HCT116 (cell line): ENCODE results near the gene NCOR1. TPM values are rescaled to one million over a fixed set of nuclear protein-coding genes. Genes with fewer than 3 reads are reported as not detected.

ENCODE experiments used
- ATAC-seq: fragments of 200-7000 bp; cut with Tn5 transposase; 2 replicates; pipeline ENCODE4 v1.9.1; 2020; ENCODE audit warnings: mild to moderate bottlenecking, moderate library complexity
- BruUV-seq: library from RNA; stranded (reverse); fragments of 400-500 nt; replicated peaks from 2 replicates; lab custom pipeline; 2021; lab: Mats Ljungman, UMichigan
- CTCF ChIA-PET: fragments of 300-600 bp; sonication (Branson Sonifier 250); formaldehyde crosslinking; loops from one replicate; lab custom pipeline; 2021; ENCODE audit warnings: antibody characterized with exemption; lab: Charles Lee
- POLR2A ChIA-PET: fragments of 300-600, 350-600 bp; sonication (Branson Sonifier 250); formaldehyde crosslinking; loops from one replicate; lab custom pipeline; 2021; ENCODE audit warnings: antibody characterized with exemption; lab: Charles Lee
- RAD21 ChIA-PET, 2 experiments: fragments of 300-600 bp; sonication (Branson Sonifier 250); formaldehyde crosslinking; loops; one replicate each; lab custom pipeline; 2023; ENCODE audit warnings: low total read pairs in 2 of 2; ENCODE audit not compliant: uncharacterized antibody in 2 of 2, unreplicated experiment in 2 of 2, low non-redundant PET in 1 of 2; lab: Charles Lee
- DNase-seq: peaks from one replicate; pipeline ENCODE4 v3.0.0-alpha.2; 2010; ENCODE audit warnings: low read depth, low spot score
- H2AFZ ChIP-seq: fragments of 200-600 bp; shearing (Covaris generic), sonication (generic); 2 replicates; pipeline ENCODE4 v1.6.1; 2017; ENCODE audit warnings: low read depth, mixed run types, mixed read lengths, antibody characterized with exemption, low read length; ENCODE audit not compliant: poor library complexity, severe bottlenecking
- H3K27ac ChIP-seq: 2 replicates; pipeline ENCODE4 v1.5.1; 2012; ENCODE audit warnings: low read depth, low read length
- H3K27me3 ChIP-seq: fragments of 200-600 bp; sonication (generic); 2 replicates; pipeline ENCODE4 v1.6.1; 2016; ENCODE audit warnings: mixed run types, low read length, mixed read lengths; ENCODE audit not compliant: insufficient read depth
- H3K36me3 ChIP-seq, 2 experiments: fragments of 200-500 bp in 1 of 2; fragments of 200-600 bp in 1 of 2; sonication (Bioruptor generic) in 1 of 2; sonication (generic) in 1 of 2; 2 replicates each; pipeline versions ENCODE4 v1.5.1 to v1.6.1; 2014 to 2016; ENCODE audit warnings: low read length in 2 of 2, inconsistent platforms in 1 of 2, mixed read lengths in 1 of 2, mixed run types in 1 of 2; ENCODE audit not compliant: insufficient read depth in 2 of 2, control insufficient read depth in 1 of 2
- H3K4me1 ChIP-seq, 2 experiments: fragments of 200-600 bp in 1 of 2; sonication (generic) in 1 of 2; 2 replicates each; pipeline versions ENCODE4 v1.5.1 to v1.6.1; 2012 to 2017; ENCODE audit warnings: low read length in 2 of 2, inconsistent platforms in 1 of 2, mild to moderate bottlenecking in 1 of 2, mixed read lengths in 1 of 2, mixed run types in 1 of 2, moderate library complexity in 1 of 2; ENCODE audit not compliant: insufficient read depth in 2 of 2, control insufficient read depth in 1 of 2
- H3K4me2 ChIP-seq: fragments of 200-600 bp; sonication (generic); 2 replicates; pipeline ENCODE4 v1.6.1; 2017; ENCODE audit warnings: mixed run types, low read length, mixed read lengths
- H3K4me3 ChIP-seq, 2 experiments: fragments of 200-600 bp in 1 of 2; sonication (generic) in 1 of 2; replicated peaks in 1 of 2; 2 replicates each; pipeline ENCODE4 v1.5.1; 2011 to 2016; ENCODE audit warnings: low read length in 2 of 2, control low read depth in 1 of 2, low read depth in 1 of 2, mild to moderate bottlenecking in 1 of 2, mixed read lengths in 1 of 2, mixed run types in 1 of 2
- H3K79me2 ChIP-seq: fragments of 200-600 bp; sonication (generic); 2 replicates; pipeline ENCODE4 v1.6.1; 2017; ENCODE audit warnings: mild to moderate bottlenecking, mixed run types, low read length, moderate library complexity, mixed read lengths; ENCODE audit not compliant: insufficient read depth
- H3K9ac ChIP-seq: fragments of 200-600 bp; sonication (generic); 2 replicates; pipeline ENCODE4 v1.6.1; 2016; ENCODE audit warnings: low read length, mixed read lengths
- H3K9me2 ChIP-seq: fragments of 200-600 bp; sonication (generic), shearing (Covaris generic); 2 replicates; pipeline ENCODE4 v1.6.1; 2017; ENCODE audit warnings: mixed run types, mild to moderate bottlenecking, moderate library complexity; ENCODE audit not compliant: insufficient read depth
- H3K9me3 ChIP-seq, 2 experiments: fragments of 200-500 bp in 1 of 2; fragments of 200-600 bp in 1 of 2; sonication (Bioruptor generic) in 1 of 2; sonication (generic) in 1 of 2; 2 replicates each; pipeline ENCODE4 v1.6.1; 2014 to 2017; ENCODE audit warnings: low read length in 2 of 2, mixed read lengths in 2 of 2, inconsistent platforms in 1 of 2, low read depth in 1 of 2, mild to moderate bottlenecking in 1 of 2, mixed run types in 1 of 2, moderate library complexity in 1 of 2; ENCODE audit not compliant: control insufficient read depth in 1 of 2, insufficient read depth in 1 of 2
- H4K20me1 ChIP-seq: fragments of 200-600 bp; sonication (generic), shearing (Covaris generic); 2 replicates; pipeline ENCODE4 v1.6.1; 2017; ENCODE audit warnings: mixed run types, mild to moderate bottlenecking, moderate library complexity; ENCODE audit not compliant: insufficient read depth
- ATF3 ChIP-seq: IDR thresholded peaks from 2 replicates; pipeline ENCODE4 v1.6.1; 2012
- CBX3 ChIP-seq: IDR thresholded peaks from 2 replicates; pipeline ENCODE4 v1.6.1; 2012; ENCODE audit warnings: low read depth
- JUND ChIP-seq: IDR thresholded peaks from 2 replicates; pipeline ENCODE4 v1.6.1; 2012
- POLR2AphosphoS5 ChIP-seq: IDR thresholded peaks from 2 replicates; pipeline ENCODE4 v1.6.1; 2011; ENCODE audit warnings: mild to moderate bottlenecking, low read depth, low read length, moderate library complexity
- SRF ChIP-seq: IDR thresholded peaks from 2 replicates; pipeline ENCODE4 v1.6.1; 2012; ENCODE audit warnings: low read depth
- TCF7L2 ChIP-seq: IDR thresholded peaks from 2 replicates; pipeline ENCODE4 v1.7.0; 2011; ENCODE audit warnings: borderline replicate concordance, inconsistent platforms; ENCODE audit not compliant: insufficient read depth, insufficient read length; ENCODE audit errors: extremely low read depth
- ZBTB33 ChIP-seq: IDR thresholded peaks from 2 replicates; pipeline ENCODE4 v1.6.1; 2011; ENCODE audit warnings: mild to moderate bottlenecking, low read length, moderate library complexity; ENCODE audit not compliant: insufficient replicate concordance; ENCODE audit errors: extremely low read depth
- ZFX ChIP-seq: fragments of 450-650 bp; IDR thresholded peaks from 2 replicates; pipeline ENCODE4 v1.6.1; 2017
- ZNF274 ChIP-seq: fragments of 200-500 bp; sonication (Bioruptor generic); IDR thresholded peaks from 2 replicates; pipeline ENCODE4 v1.6.1; 2014; ENCODE audit warnings: mild to moderate bottlenecking, low read depth, low read length, inconsistent platforms
- intact Hi-C: fragments of 100-400 bp; cut with micrococcal nuclease; formaldehyde crosslinking; loops from 2 replicates; pipeline ENCODE4 v1.10.0; 2022
- total RNA-seq: library from RNA; stranded (reverse); gene quantifications from one replicate; pipeline ENCODE4 v1.2.1, GENCODE V29; 2021; ENCODE audit not compliant: unreplicated experiment
- TF ChIP-seq, protein P1 (sequence below): IDR thresholded peaks from 2 replicates; pipeline ENCODE4 v1.6.1; 2012

The NCOR1 gene
- total RNA-seq, 1 experiment from 2014 or later = 43.7 TPM

- CTCF ChIA-PET = no interaction called here
- DNase-seq (no peak), ATAC-seq (no peak)
- Histone ChIP-seq H3K9me3 (no peaks in the 10 kb centered on the region), H3K9me2 (no peaks in the 10 kb centered on the region), H3K27me3 (no peaks in the 10 kb centered on the region), H3K79me2 (peaks cover 23% of the 10 kb centered on the region), H2AFZ (no peak overlapping the region), H3K4me1 (peaks cover 0 to 9% of the 10 kb centered on the region in 2 experiments; a peak in 1 of 4 replicates), H3K4me2 (no peak overlapping the region), H3K9ac (no peak overlapping the region), H4K20me1 (no peaks in the 10 kb centered on the region), H3K4me3 (no peak overlapping the region), H3K27ac (no peak overlapping the region), H3K36me3 (peaks cover 3 to 15% of the 10 kb centered on the region in 2 experiments; a peak in 3 of 4 replicates)
- TF ChIP-seq POLR2AphosphoS5 (no peak), SRF (no peak), ATF3 (no peak), TCF7L2 (no peak), ZBTB33 (no peak), CBX3 (no peak), JUND (no peak), ZFX (no peak), ZNF274 (no peak)
- TF ChIP-seq, protein P1, sequence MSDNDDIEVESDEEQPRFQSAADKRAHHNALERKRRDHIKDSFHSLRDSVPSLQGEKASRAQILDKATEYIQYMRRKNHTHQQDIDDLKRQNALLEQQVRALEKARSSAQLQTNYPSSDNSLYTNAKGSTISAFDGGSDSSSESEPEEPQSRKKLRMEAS = no peak
- intact Hi-C loops = no loop called here
- no TSS peak for BruUV-seq
- POLR2A ChIA-PET = no interaction called here
- RAD21 ChIA-PET = no interaction called here
Measured at GRCh38 chr17:16052486-16052885, 162.8 kb downstream of the NCOR1 start.
